Esophagus squamous epithelium (tissue), 5 donors: Measurements from ENCODE around the gene ARID2. TPM values are rescaled to one million over a fixed set of nuclear protein-coding genes. Genes with fewer than 3 reads are reported as not detected.

ENCODE experiments used
- DNase-seq: peaks from one replicate; lab custom pipeline; 2025; lab: John Stamatoyannopoulos, UW
- H3K27ac ChIP-seq, 4 donors: fragments of 200-600 bp; sonication (generic); one replicate each; pipeline ENCODE4 v1.5.1; 2016 to 2019; ENCODE audit warnings: mild to moderate bottlenecking in 1 of 4
- H3K27me3 ChIP-seq, 4 donors: fragments of 200-600 bp; sonication (generic); 1 replicate in 3 of 4; 2 replicates in 1 of 4; pipeline versions ENCODE4 v1.5.1 to v1.6.0; 2017 to 2021; ENCODE audit warnings: antibody characterized with exemption in 1 of 4
- H3K36me3 ChIP-seq, 3 donors: fragments of 200-600 bp; sonication (generic); one replicate each; pipeline ENCODE4 v1.5.1; 2016 to 2019
- H3K4me1 ChIP-seq, 3 donors: fragments of 200-600 bp; sonication (generic); one replicate each; pipeline ENCODE4 v1.5.1; 2017 to 2019
- H3K4me3 ChIP-seq, 4 donors: fragments of 200-600 bp; sonication (generic); 1 replicate in 3 of 4; 2 replicates in 1 of 4; pipeline ENCODE4 v1.5.1; 2016 to 2019; ENCODE audit warnings: mild to moderate bottlenecking in 2 of 4, moderate library complexity in 1 of 4
- H3K9me3 ChIP-seq, 3 donors: fragments of 200-600 bp; sonication (generic); one replicate each; pipeline ENCODE4 v1.5.1; 2016 to 2019
- CTCF ChIP-seq, 6 experiments: fragments of 450-650 bp in 4 of 6; fragments of 200-600 bp in 2 of 6; sonication (generic) in 2 of 6; IDR thresholded peaks; one replicate each; pipeline ENCODE4 v1.5.1; 2016 to 2019; ENCODE audit warnings: antibody characterized with exemption in 6 of 6, mild to moderate bottlenecking in 4 of 6, moderate library complexity in 4 of 6
- POLR2A ChIP-seq, 4 donors: fragments of 450-650 bp; IDR thresholded peaks; one replicate each; pipeline ENCODE4 v1.6.1; 2017; ENCODE audit warnings: antibody characterized with exemption in 4 of 4, mild to moderate bottlenecking in 4 of 4, moderate library complexity in 3 of 4
- WGBS, 2 donors: methylation state at CpG; one replicate each; pipeline ENCODE4 v1.1.5; 2018; 5-methylcytosine and 5-hydroxymethylcytosine counted together
- intact Hi-C: fragments of 100-400 bp; cut with DNase I; formaldehyde crosslinking; loops from one replicate; pipeline ENCODE4 v1.15.0; 2022
- total RNA-seq, 4 donors: library from RNA; depleted of rRNA; stranded (reverse); fragments of >200 nt; gene quantifications; one replicate each; pipeline ENCODE4 v1.1.0, GENCODE V29; 2016
- donor health status: DM: yes; HTN: yes; CAD: no.

Gene ARID2
- total RNA-seq, 4 donors from 2014 or later: 15.3 to 38.1 (median 22.1) TPM

- H3K4me1 ChIP-seq: peaks cover 0 to 7% (median 0%) of the 10 kb centered on the region in 3 donors
- H3K36me3 ChIP-seq: peaks cover 0 to 59% (median 0%) of the 10 kb centered on the region in 3 donors
- intact Hi-C loops: no loop called here
- TF ChIP-seq POLR2A (IDR thresholded peaks at IDR 0.05) (no peak), CTCF (IDR thresholded peaks at IDR 0.05) (no peak)
- no peaks in the 10 kb centered on the region for H3K27me3 ChIP-seq
- no peak for DNase-seq
- H3K4me3 ChIP-seq: no peak overlapping the region
- H3K27ac ChIP-seq: no peak overlapping the region
- no peaks in the 10 kb centered on the region for H3K9me3 ChIP-seq
- WGBS, 2 donors: 31 to 33% methylated on average over 1 of the region's 1 CpG
Observed at GRCh38 chr12:45934956-45935355, 205.4 kb downstream of the ARID2 start.

GRCh38 chr12:45938566-45938965 is 209.1 kb downstream of the ARID2 start:
- intact Hi-C loops: no loop called here
- no peak overlapping the region for H3K27ac ChIP-seq
- H3K9me3 ChIP-seq: no peaks in the 10 kb centered on the region
- no peak for TF ChIP-seq POLR2A (IDR thresholded peaks at IDR 0.05)
- TF ChIP-seq CTCF (IDR thresholded peaks at IDR 0.05): no peak
- no peaks in the 10 kb centered on the region for H3K27me3 ChIP-seq
- H3K4me3 ChIP-seq: no peak overlapping the region
- WGBS, 2 donors: 52 to 61% methylated on average over 2 of the region's 2 CpGs
- H3K36me3 ChIP-seq: peaks cover 0 to 59% (median 0%) of the 10 kb centered on the region in 3 donors
- no peak for DNase-seq
- peaks cover 0 to 6% (median 0%) of the 10 kb centered on the region in 3 donors for H3K4me1 ChIP-seq

GRCh38 chr12:45939759-45940158 is 210.3 kb downstream of the ARID2 start:
- Histone ChIP-seq H3K4me1 (no peaks in the 10 kb centered on the region), H3K27me3 (no peaks in the 10 kb centered on the region), H3K9me3 (no peaks in the 10 kb centered on the region), H3K27ac (no peak overlapping the region), H3K4me3 (no peak overlapping the region), H3K36me3 (peaks cover 0 to 68% (median 0%) of the 10 kb centered on the region in 3 donors)
- no peak for DNase-seq
- TF ChIP-seq POLR2A (IDR thresholded peaks at IDR 0.05) (no peak), CTCF (IDR thresholded peaks at IDR 0.05) (no peak)
- 72 to 83% methylated on average over 2 of the region's 2 CpGs for WGBS, 2 donors
- intact Hi-C loops: no loop called here

- 100% methylated on average over 1 of the region's 1 CpG for WGBS, 2 donors
Observed at GRCh38 chr12:45944771-45945170, 215.3 kb downstream of the ARID2 start.

GRCh38 chr12:45946435-45946834 is 216.9 kb downstream of the ARID2 start:
- DNase-seq: no peak
- no peaks in the 10 kb centered on the region for H3K27me3 ChIP-seq
- peaks cover 0 to 82% (median 0%) of the 10 kb centered on the region in 3 donors for H3K36me3 ChIP-seq
- H3K4me3 ChIP-seq: no peak overlapping the region
- no peaks in the 10 kb centered on the region for H3K4me1 ChIP-seq
- no peak overlapping the region for H3K27ac ChIP-seq
- intact Hi-C loops: no loop called here
- 81 to 90% methylated on average over 1 of the region's 1 CpG for WGBS, 2 donors
- TF ChIP-seq POLR2A (IDR thresholded peaks at IDR 0.05) (no peak), CTCF (IDR thresholded peaks at IDR 0.05) (no peak)
- no peaks in the 10 kb centered on the region for H3K9me3 ChIP-seq

More at GRCh38 chr12:45944771-45945170, 215.3 kb downstream of the ARID2 start:
- TF ChIP-seq CTCF (IDR thresholded peaks at IDR 0.05) (no peak), POLR2A (IDR thresholded peaks at IDR 0.05) (no peak)
- Histone ChIP-seq H3K4me1 (no peaks in the 10 kb centered on the region), H3K4me3 (no peak overlapping the region), H3K27ac (no peak overlapping the region), H3K36me3 (peaks cover 0 to 91% (median 0%) of the 10 kb centered on the region in 3 donors), H3K27me3 (no peaks in the 10 kb centered on the region), H3K9me3 (no peaks in the 10 kb centered on the region)
- no peak for DNase-seq
- intact Hi-C loops: no loop called here
